Measurements from ENCODE around the gene NOX1. TPM values are rescaled to one million over a fixed set of nuclear protein-coding genes. Genes with fewer than 3 reads are reported as not detected.

The NOX1 gene
- not detected for total RNA-seq

GRCh38 chrX:100874325-100874724, at the start of gene NOX1:
TSS of gene NOX1 (minus strand) at chrX:100874359. CDS start at chrX:100874139, 220 bp downstream.
- Histone ChIP-seq H3K4me1 (ENCODE audit: control insufficient read depth in 1 of 2, low read depth in 2 of 2) (no peaks in the 10 kb centered on the region), H3K4me3 (no peak within 1 kb of the TSS), H3K27ac (no peak within 1 kb of the TSS), H3K27me3 (replicated peaks; ENCODE audit: insufficient read depth) (no peaks in the 10 kb centered on the region), H3K36me3 (no peaks in the 10 kb centered on the region), H3K9me3 (no peaks in the 10 kb centered on the region)
- no peak for ATAC-seq (ENCODE audit: insufficient number of reproducible peaks, low FRiP score, low read depth)
- DNase-seq (ENCODE audit: low spot score): no peak
- TF ChIP-seq, protein P1, sequence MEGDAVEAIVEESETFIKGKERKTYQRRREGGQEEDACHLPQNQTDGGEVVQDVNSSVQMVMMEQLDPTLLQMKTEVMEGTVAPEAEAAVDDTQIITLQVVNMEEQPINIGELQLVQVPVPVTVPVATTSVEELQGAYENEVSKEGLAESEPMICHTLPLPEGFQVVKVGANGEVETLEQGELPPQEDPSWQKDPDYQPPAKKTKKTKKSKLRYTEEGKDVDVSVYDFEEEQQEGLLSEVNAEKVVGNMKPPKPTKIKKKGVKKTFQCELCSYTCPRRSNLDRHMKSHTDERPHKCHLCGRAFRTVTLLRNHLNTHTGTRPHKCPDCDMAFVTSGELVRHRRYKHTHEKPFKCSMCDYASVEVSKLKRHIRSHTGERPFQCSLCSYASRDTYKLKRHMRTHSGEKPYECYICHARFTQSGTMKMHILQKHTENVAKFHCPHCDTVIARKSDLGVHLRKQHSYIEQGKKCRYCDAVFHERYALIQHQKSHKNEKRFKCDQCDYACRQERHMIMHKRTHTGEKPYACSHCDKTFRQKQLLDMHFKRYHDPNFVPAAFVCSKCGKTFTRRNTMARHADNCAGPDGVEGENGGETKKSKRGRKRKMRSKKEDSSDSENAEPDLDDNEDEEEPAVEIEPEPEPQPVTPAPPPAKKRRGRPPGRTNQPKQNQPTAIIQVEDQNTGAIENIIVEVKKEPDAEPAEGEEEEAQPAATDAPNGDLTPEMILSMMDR (IDR thresholded peaks at IDR 0.05): no peak

GRCh38 chrX:100915562-100915961, 41.4 kb upstream of the NOX1 start:
- Histone ChIP-seq H3K36me3 (no peaks in the 10 kb centered on the region), H3K27me3 (replicated peaks; ENCODE audit: insufficient read depth) (no peaks in the 10 kb centered on the region), H3K4me1 (ENCODE audit: control insufficient read depth in 1 of 2, low read depth in 2 of 2) (no peaks in the 10 kb centered on the region), H3K9me3 (no peaks in the 10 kb centered on the region), H3K4me3 (no peak overlapping the region), H3K27ac (no peak overlapping the region)
- DNase-seq (ENCODE audit: low spot score) (no peak), ATAC-seq (ENCODE audit: insufficient number of reproducible peaks, low FRiP score, low read depth) (no peak)
- TF ChIP-seq, protein P1 (IDR thresholded peaks at IDR 0.05): no peak

GRCh38 chrX:100913111-100913510, 39.0 kb upstream of the NOX1 start:
- Histone ChIP-seq H3K36me3 (no peaks in the 10 kb centered on the region), H3K27ac (no peak overlapping the region), H3K4me1 (ENCODE audit: control insufficient read depth in 1 of 2, low read depth in 2 of 2) (no peaks in the 10 kb centered on the region), H3K9me3 (no peaks in the 10 kb centered on the region), H3K27me3 (replicated peaks; ENCODE audit: insufficient read depth) (no peaks in the 10 kb centered on the region), H3K4me3 (no peak overlapping the region)
- no peak for DNase-seq (ENCODE audit: low spot score)
- TF ChIP-seq, protein P1 (IDR thresholded peaks at IDR 0.05): no peak
- no peak for ATAC-seq (ENCODE audit: insufficient number of reproducible peaks, low FRiP score, low read depth)

- ATAC-seq (ENCODE audit: insufficient number of reproducible peaks, low FRiP score, low read depth): no peak
- Histone ChIP-seq H3K4me1 (ENCODE audit: control insufficient read depth in 1 of 2, low read depth in 2 of 2) (no peaks in the 10 kb centered on the region), H3K36me3 (no peaks in the 10 kb centered on the region), H3K27ac (no peak overlapping the region), H3K27me3 (replicated peaks; ENCODE audit: insufficient read depth) (no peaks in the 10 kb centered on the region), H3K4me3 (no peak overlapping the region), H3K9me3 (no peaks in the 10 kb centered on the region)
- no peak for DNase-seq (ENCODE audit: low spot score)
- TF ChIP-seq, protein P1 (IDR thresholded peaks at IDR 0.05): no peak
Observed at GRCh38 chrX:100911731-100912130, 37.6 kb upstream of the NOX1 start.

- DNase-seq (ENCODE audit: low spot score) (no peak), ATAC-seq (ENCODE audit: insufficient number of reproducible peaks, low FRiP score, low read depth) (no peak)
- no peak overlapping the region for H3K4me3 ChIP-seq
- H3K27ac ChIP-seq: no peak overlapping the region
- H3K4me1 ChIP-seq (ENCODE audit: control insufficient read depth in 1 of 2, low read depth in 2 of 2): no peaks in the 10 kb centered on the region
- no peaks in the 10 kb centered on the region for H3K27me3 ChIP-seq (replicated peaks; ENCODE audit: insufficient read depth)
- TF ChIP-seq, protein P1 (IDR thresholded peaks at IDR 0.05): no peak
- no peaks in the 10 kb centered on the region for H3K36me3 ChIP-seq
- H3K9me3 ChIP-seq: no peaks in the 10 kb centered on the region
Observed at GRCh38 chrX:100905620-100906019, 31.5 kb upstream of the NOX1 start.

Data from thoracic aorta (tissue), 2 donors.